ENCODE results near the gene BROX. TPM values are rescaled to one million over a fixed set of nuclear protein-coding genes. Genes with fewer than 3 reads are reported as not detected.

The BROX gene
- total RNA-seq, 4 donors from 2014 or later: 40.7 to 80.2 (median 51.4) TPM

GRCh38 chr1:222670110-222670509 is 42.3 kb upstream of the BROX start:
- ATAC-seq (no peak), DNase-seq (no peak)
- Histone ChIP-seq H3K4me3 (no peak overlapping the region), H3K36me3 (peaks cover 3 to 47% of the 10 kb centered on the region in 2 donors), H3K27me3 (no peaks in the 10 kb centered on the region), H3K4me1 (no peaks in the 10 kb centered on the region), H3K27ac (no peak overlapping the region), H3K9me3 (no peaks in the 10 kb centered on the region)
- in situ Hi-C loops (cut with MboI; ENCODE audit: low sequenced_read_pairs in 4 of 4): no loop called here
- intact Hi-C loops (cut with DNase I; ENCODE audit: low total_unique reads): no loop called here
- TF ChIP-seq POLR2A (IDR thresholded peaks at IDR 0.05): no peak
- no peak for TF ChIP-seq CTCF (IDR thresholded peaks at IDR 0.05 in 4 of 5, conservative IDR thresholded peaks at IDR 0.05 in 1 of 5)

GRCh38 chr1:222680080-222680479 is 32.3 kb upstream of the BROX start:
- Histone ChIP-seq H3K27me3 (no peaks in the 10 kb centered on the region), H3K9me3 (no peaks in the 10 kb centered on the region), H3K4me3 (no peak overlapping the region), H3K4me1 (no peaks in the 10 kb centered on the region), H3K27ac (no peak overlapping the region), H3K36me3 (peaks cover 0 to 9% of the 10 kb centered on the region in 2 donors)
- ATAC-seq: no peak
- intact Hi-C loops (cut with DNase I; ENCODE audit: low total_unique reads): no loop called here
- TF ChIP-seq CTCF (IDR thresholded peaks at IDR 0.05 in 4 of 5, conservative IDR thresholded peaks at IDR 0.05 in 1 of 5) (no peak), POLR2A (IDR thresholded peaks at IDR 0.05) (no peak)
- in situ Hi-C loops (cut with MboI; ENCODE audit: low sequenced_read_pairs in 4 of 4): no loop called here
- DNase-seq: no peak

- Histone ChIP-seq H3K36me3 (peaks cover 4 to 24% of the 10 kb centered on the region in 2 donors), H3K4me3 (no peak overlapping the region), H3K4me1 (no peaks in the 10 kb centered on the region), H3K27me3 (no peaks in the 10 kb centered on the region), H3K9me3 (no peaks in the 10 kb centered on the region), H3K27ac (no peak overlapping the region)
- in situ Hi-C loops (cut with MboI; ENCODE audit: low sequenced_read_pairs in 4 of 4): no loop called here
- intact Hi-C loops (cut with DNase I; ENCODE audit: low total_unique reads): no loop called here
- no peak for DNase-seq
- no peak for ATAC-seq
- no peak for TF ChIP-seq CTCF (IDR thresholded peaks at IDR 0.05 in 4 of 5, conservative IDR thresholded peaks at IDR 0.05 in 1 of 5)
- TF ChIP-seq POLR2A (IDR thresholded peaks at IDR 0.05): no peak
These were observed 21.3 kb upstream of the BROX start for GRCh38 chr1:222691016-222691415.

- Histone ChIP-seq H3K27me3 (no peaks in the 10 kb centered on the region), H3K4me1 (no peaks in the 10 kb centered on the region), H3K4me3 (no peak overlapping the region), H3K36me3 (peaks cover 0 to 17% of the 10 kb centered on the region in 2 donors), H3K27ac (no peak overlapping the region), H3K9me3 (no peaks in the 10 kb centered on the region)
- TF ChIP-seq POLR2A (IDR thresholded peaks at IDR 0.05): no peak
- ATAC-seq: no peak
- DNase-seq: no peak
- intact Hi-C loops (cut with DNase I; ENCODE audit: low total_unique reads) (no loop called here), in situ Hi-C loops (cut with MboI; ENCODE audit: low sequenced_read_pairs in 4 of 4) (no loop called here)
These were observed 17.4 kb upstream of the BROX start for GRCh38 chr1:222694927-222695326.

GRCh38 chr1:222696741-222697140 is 15.6 kb upstream of the BROX start:
- DNase-seq (no peak), ATAC-seq (no peak)
- no peaks in the 10 kb centered on the region for H3K4me1 ChIP-seq
- intact Hi-C loops (cut with DNase I; ENCODE audit: low total_unique reads): no loop called here
- no peaks in the 10 kb centered on the region for H3K9me3 ChIP-seq
- TF ChIP-seq POLR2A (IDR thresholded peaks at IDR 0.05): no peak
- TF ChIP-seq CTCF (IDR thresholded peaks at IDR 0.05 in 4 of 5, conservative IDR thresholded peaks at IDR 0.05 in 1 of 5): no peak
- H3K27ac ChIP-seq: no peak overlapping the region
- in situ Hi-C loops (cut with MboI; ENCODE audit: low sequenced_read_pairs in 4 of 4): no loop called here
- no peak overlapping the region for H3K4me3 ChIP-seq
- peaks cover 0 to 36% of the 10 kb centered on the region in 2 donors for H3K36me3 ChIP-seq
- H3K27me3 ChIP-seq: no peaks in the 10 kb centered on the region

All from gastrocnemius medialis (tissue), 4 donors.